ENCODE data around the gene BORCS5.

DNA sequence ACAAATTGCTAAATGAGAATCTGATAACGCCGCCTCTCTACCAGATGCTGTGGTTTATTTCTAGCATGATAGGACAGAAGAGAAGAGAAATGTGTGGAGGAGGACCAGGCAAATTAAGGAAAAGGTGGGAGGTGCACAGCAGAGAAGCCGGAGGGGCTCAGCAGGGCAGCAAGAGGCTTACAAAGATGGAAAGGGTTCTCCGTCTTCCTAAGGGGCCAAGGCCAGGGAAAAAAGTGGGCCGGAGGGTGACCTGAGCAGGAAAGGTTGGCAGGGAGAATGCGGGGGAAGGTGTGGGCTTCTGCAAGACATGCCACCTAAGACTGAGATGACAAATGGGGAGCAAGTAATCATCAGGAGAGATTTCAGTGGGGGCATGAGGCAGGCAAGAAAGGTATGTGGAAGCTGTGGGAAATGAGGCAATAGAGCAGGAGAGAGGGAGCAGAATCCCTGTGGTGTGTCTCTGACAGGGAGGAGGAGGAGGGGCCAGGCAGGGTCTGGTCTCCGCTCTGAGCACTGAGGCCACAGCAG, 25.6 kb upstream of the BORCS5 start:
- TF ChIP-seq, protein P1, sequence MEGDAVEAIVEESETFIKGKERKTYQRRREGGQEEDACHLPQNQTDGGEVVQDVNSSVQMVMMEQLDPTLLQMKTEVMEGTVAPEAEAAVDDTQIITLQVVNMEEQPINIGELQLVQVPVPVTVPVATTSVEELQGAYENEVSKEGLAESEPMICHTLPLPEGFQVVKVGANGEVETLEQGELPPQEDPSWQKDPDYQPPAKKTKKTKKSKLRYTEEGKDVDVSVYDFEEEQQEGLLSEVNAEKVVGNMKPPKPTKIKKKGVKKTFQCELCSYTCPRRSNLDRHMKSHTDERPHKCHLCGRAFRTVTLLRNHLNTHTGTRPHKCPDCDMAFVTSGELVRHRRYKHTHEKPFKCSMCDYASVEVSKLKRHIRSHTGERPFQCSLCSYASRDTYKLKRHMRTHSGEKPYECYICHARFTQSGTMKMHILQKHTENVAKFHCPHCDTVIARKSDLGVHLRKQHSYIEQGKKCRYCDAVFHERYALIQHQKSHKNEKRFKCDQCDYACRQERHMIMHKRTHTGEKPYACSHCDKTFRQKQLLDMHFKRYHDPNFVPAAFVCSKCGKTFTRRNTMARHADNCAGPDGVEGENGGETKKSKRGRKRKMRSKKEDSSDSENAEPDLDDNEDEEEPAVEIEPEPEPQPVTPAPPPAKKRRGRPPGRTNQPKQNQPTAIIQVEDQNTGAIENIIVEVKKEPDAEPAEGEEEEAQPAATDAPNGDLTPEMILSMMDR (IDR thresholded peaks at IDR 0.05; ENCODE audit: insufficient read depth, low read length, poor library complexity, severe bottlenecking) = no peak
- TF ChIP-seq EZH2phosphoT487 (conservative IDR thresholded peaks at IDR 0.05; ENCODE audit: low read length) = no peak
